ENCODE measurements around the gene LRMDA.

GRCh38 chr10:76041551-76041950 lies 610.1 kb downstream of the LRMDA start:
- TF ChIP-seq HCFC1 (IDR thresholded peaks at IDR 0.05; ENCODE audit: low read length) = no peak
- no peak for TF ChIP-seq SREBF1 (IDR thresholded peaks at IDR 0.05; ENCODE audit: low read length)
- TF ChIP-seq JUNB (IDR thresholded peaks at IDR 0.05) = no peak
- TF ChIP-seq SP1 (IDR thresholded peaks at IDR 0.05; ENCODE audit: low read depth, low read length) = no peak
- no peak for TF ChIP-seq CTCF (IDR thresholded peaks at IDR 0.05 in 2 of 3, conservative IDR thresholded peaks at IDR 0.05 in 1 of 3; ENCODE audit: control insufficient read depth in 2 of 3, extremely low read depth in 1 of 3, insufficient read depth in 1 of 3, low read depth in 3 of 3, low read length in 3 of 3)
- no peak for TF ChIP-seq WRNIP1 (IDR thresholded peaks at IDR 0.05; ENCODE audit: borderline replicate concordance, low read depth, low read length)
- TF ChIP-seq SIN3A (IDR thresholded peaks at IDR 0.05; ENCODE audit: low read depth, low read length) = no peak
- TF ChIP-seq TAF1 (IDR thresholded peaks at IDR 0.05; ENCODE audit: borderline replicate concordance, low read depth, low read length) = no peak
- no peak for TF ChIP-seq SUZ12 (IDR thresholded peaks at IDR 0.05; ENCODE audit: unreplicated experiment)
- no peak for TF ChIP-seq POLR2AphosphoS5 (IDR thresholded peaks at IDR 0.05; ENCODE audit: low read length)
- no peak for TF ChIP-seq ESRRA (IDR thresholded peaks at IDR 0.05; ENCODE audit: low read length)
- no peak for TF ChIP-seq POLR2AphosphoS2 (IDR thresholded peaks at IDR 0.05; ENCODE audit: low read depth, low read length)
- no peak for TF ChIP-seq ZNF24 (IDR thresholded peaks at IDR 0.05)
- TF ChIP-seq SMC3 (IDR thresholded peaks at IDR 0.05; ENCODE audit: borderline replicate concordance, low read length) = no peak

Measured in GM12878 (cell line).